Mucosa of stomach (tissue), 1 donor: ENCODE results near the gene TBC1D23.
A peak's percentile ranks its signal among the peaks of the same experiment; 100 is the strongest.
"Not testable (repeated sequence)": the region's sequence is repeated elsewhere in the genome, so short reads cannot be mapped to it uniquely, and the experiment has no call there.

Source experiments
- H3K27me3 ChIP-seq: one replicate; pipeline ENCODE4 v1.7.0; 2013; ENCODE audit warnings: mild to moderate bottlenecking, low read length; ENCODE audit not compliant: control insufficient read depth, insufficient read depth
- H3K36me3 ChIP-seq: one replicate; pipeline ENCODE4 v1.7.0; 2013; ENCODE audit warnings: low read length; ENCODE audit not compliant: control insufficient read depth, insufficient read depth
- H3K4me1 ChIP-seq: one replicate; pipeline ENCODE4 v1.7.0; 2013; ENCODE audit warnings: mild to moderate bottlenecking, low read length; ENCODE audit not compliant: control insufficient read depth, insufficient read depth
- H3K4me3 ChIP-seq: one replicate; pipeline ENCODE4 v1.7.0; 2013; ENCODE audit warnings: low read length
- H3K9ac ChIP-seq: one replicate; pipeline ENCODE4 v1.7.0; 2013; ENCODE audit warnings: mild to moderate bottlenecking, low read length, moderate library complexity
- H3K9me3 ChIP-seq: one replicate; pipeline ENCODE4 v1.7.0; 2013; ENCODE audit warnings: mild to moderate bottlenecking, low read length, moderate library complexity; ENCODE audit not compliant: control insufficient read depth
- donor health status: Pancreatic carcinoma.

The TBC1D23 gene

GRCh38 chr3:100260685-100261484 lies at the start of gene TBC1D23:
TSS of gene TBC1D23 (plus strand) at chr3:100260992. CDS start at chr3:100261019, 27 bp downstream.
- Histone ChIP-seq H3K4me3 (peak within 1 kb of the TSS; percentile 93), H3K9ac (peak within 1 kb of the TSS; percentile 99), H3K36me3 (no peaks in the 10 kb centered on the region), H3K4me1 (peaks cover 14% of the 10 kb centered on the region), H3K27me3 (no peaks in the 10 kb centered on the region), H3K9me3 (no peaks in the 10 kb centered on the region)

DNA sequence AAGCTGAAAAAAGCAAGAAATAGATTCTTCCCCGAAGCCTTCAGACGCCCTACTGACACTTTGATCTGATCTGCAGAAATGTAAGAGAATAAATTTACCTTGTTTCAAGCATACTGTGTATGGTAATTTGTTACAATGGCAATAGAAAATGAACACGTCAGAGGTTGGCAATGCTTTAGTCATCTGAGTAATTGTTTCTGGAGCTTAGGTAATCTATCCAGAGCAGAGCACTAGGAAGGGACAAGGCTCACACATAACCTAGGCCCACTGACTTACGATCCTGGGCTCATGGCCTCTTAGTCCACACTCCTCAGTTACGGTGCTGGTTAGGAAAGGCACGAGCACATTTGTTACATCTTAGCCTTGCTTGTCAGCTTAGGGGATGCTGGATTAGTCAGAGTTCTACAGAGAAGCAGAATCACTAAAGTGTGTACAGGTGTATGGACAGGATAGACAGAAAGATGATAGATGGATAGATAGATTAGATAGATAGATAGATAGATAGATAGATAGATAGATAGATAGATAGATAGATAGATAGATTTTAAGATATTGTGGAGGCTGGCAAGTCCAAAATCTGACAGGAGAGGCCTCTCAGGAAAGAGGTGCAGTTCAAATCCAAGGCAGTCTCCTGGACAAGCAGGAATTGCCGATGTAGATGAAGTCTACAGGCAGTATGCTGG lies 46.8 kb upstream of the TBC1D23 start:
- H3K36me3 ChIP-seq: no peaks in the 10 kb centered on the region
- H3K27me3 ChIP-seq: no peaks in the 10 kb centered on the region
- peaks cover 6% of the 10 kb centered on the region for H3K4me1 ChIP-seq
- H3K9me3 ChIP-seq: no peaks in the 10 kb centered on the region
- no peak overlapping the region for H3K4me3 ChIP-seq
- no peak overlapping the region for H3K9ac ChIP-seq

DNA sequence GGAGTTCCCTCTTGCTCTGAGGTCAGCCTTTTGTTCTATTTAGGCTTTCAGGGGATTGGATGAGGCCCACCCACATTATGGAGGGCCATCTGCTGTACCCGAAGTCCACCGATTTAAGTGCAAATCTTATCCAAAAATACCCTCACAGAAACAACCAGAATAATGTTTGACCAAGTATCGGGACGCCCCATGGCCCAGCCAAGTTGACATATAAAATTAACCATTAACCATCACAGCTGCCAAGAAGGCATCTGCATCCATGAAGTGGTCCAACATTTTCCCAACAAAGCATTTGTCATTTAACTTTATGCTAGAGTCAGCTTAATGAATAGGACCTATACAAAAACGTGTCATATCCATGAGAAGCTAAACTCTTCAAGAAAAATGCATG lies 46.2 kb upstream of the TBC1D23 start:
- Histone ChIP-seq H3K36me3 (no peaks in the 10 kb centered on the region), H3K4me3 (no peak overlapping the region), H3K27me3 (no peaks in the 10 kb centered on the region), H3K4me1 (peaks cover 6% of the 10 kb centered on the region), H3K9ac (no peak overlapping the region), H3K9me3 (no peaks in the 10 kb centered on the region)

- Histone ChIP-seq H3K36me3 (no peaks in the 10 kb centered on the region), H3K9me3 (no peaks in the 10 kb centered on the region), H3K9ac (no peak overlapping the region)
These were observed 44.1 kb upstream of the TBC1D23 start for GRCh38 chr3:100216713-100217112.

GRCh38 chr3:100221159-100221558 lies 39.6 kb upstream of the TBC1D23 start:
- Histone ChIP-seq H3K27me3 (no peaks in the 10 kb centered on the region), H3K9ac (no peak overlapping the region), H3K4me3 (no peak overlapping the region), H3K9me3 (no peaks in the 10 kb centered on the region), H3K4me1 (no peaks in the 10 kb centered on the region), H3K36me3 (no peaks in the 10 kb centered on the region)

More at GRCh38 chr3:100216713-100217112, 44.1 kb upstream of the TBC1D23 start:
- H3K27me3 ChIP-seq: no peaks in the 10 kb centered on the region
- H3K4me1 ChIP-seq: no peaks in the 10 kb centered on the region
- no peak overlapping the region for H3K4me3 ChIP-seq

GRCh38 chr3:100225193-100225592 lies 35.6 kb upstream of the TBC1D23 start:
- H3K4me3 ChIP-seq: no peak overlapping the region
- H3K4me1 ChIP-seq: no peaks in the 10 kb centered on the region
- no peaks in the 10 kb centered on the region for H3K36me3 ChIP-seq
- no peaks in the 10 kb centered on the region for H3K9me3 ChIP-seq
- no peaks in the 10 kb centered on the region for H3K27me3 ChIP-seq
- H3K9ac ChIP-seq: no peak overlapping the region

GRCh38 chr3:100225883-100226282 lies 34.9 kb upstream of the TBC1D23 start:
- Histone ChIP-seq H3K4me1 (no peaks in the 10 kb centered on the region), H3K27me3 (no peaks in the 10 kb centered on the region), H3K4me3 (no peak overlapping the region), H3K9me3 (no peaks in the 10 kb centered on the region), H3K36me3 (no peaks in the 10 kb centered on the region), H3K9ac (no peak overlapping the region)

GRCh38 chr3:100226712-100227429 lies 33.9 kb upstream of the TBC1D23 start:
- H3K4me1 ChIP-seq: no peaks in the 10 kb centered on the region
- H3K27me3 ChIP-seq: no peaks in the 10 kb centered on the region
- H3K9ac ChIP-seq: no peak overlapping the region
- no peaks in the 10 kb centered on the region for H3K9me3 ChIP-seq
- no peaks in the 10 kb centered on the region for H3K36me3 ChIP-seq
- H3K4me3 ChIP-seq: no peak overlapping the region

- Histone ChIP-seq H3K9me3 (no peaks in the 10 kb centered on the region), H3K9ac (no peak overlapping the region), H3K4me3 (no peak overlapping the region), H3K4me1 (no peaks in the 10 kb centered on the region), H3K27me3 (no peaks in the 10 kb centered on the region), H3K36me3 (no peaks in the 10 kb centered on the region)
These were observed 33.3 kb upstream of the TBC1D23 start for GRCh38 chr3:100227511-100227921.

DNA sequence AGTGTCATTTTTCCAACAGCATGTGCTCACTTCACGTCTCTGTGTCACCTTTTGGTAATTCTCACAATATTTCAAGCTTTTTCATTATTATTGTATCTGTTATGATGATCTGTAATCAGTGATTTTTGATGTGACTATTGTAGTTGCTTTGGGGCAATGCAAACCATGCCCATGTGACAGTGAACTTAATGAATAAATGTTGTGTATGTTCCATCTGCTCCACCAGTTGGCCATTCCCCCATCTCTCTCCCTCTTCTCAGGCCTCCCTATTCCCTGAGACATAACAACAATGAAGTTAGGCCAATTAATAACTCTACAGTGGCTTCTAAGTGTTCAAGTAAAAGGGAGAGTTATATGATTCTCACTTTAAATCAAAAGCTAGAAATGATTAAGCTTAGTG lies 32.5 kb upstream of the TBC1D23 start:
- Histone ChIP-seq H3K36me3 (no peaks in the 10 kb centered on the region), H3K27me3 (no peaks in the 10 kb centered on the region), H3K4me3 (no peak overlapping the region), H3K9me3 (no peaks in the 10 kb centered on the region), H3K4me1 (no peaks in the 10 kb centered on the region), H3K9ac (no peak overlapping the region)

- not testable (repeated sequence) for H3K36me3 ChIP-seq, H3K9ac ChIP-seq, H3K4me1 ChIP-seq, H3K27me3 ChIP-seq, H3K4me3 ChIP-seq, H3K9me3 ChIP-seq
These were observed 31.6 kb upstream of the TBC1D23 start for GRCh38 chr3:100229188-100229587.

GRCh38 chr3:100230710-100231109 lies 30.1 kb upstream of the TBC1D23 start:
- Histone ChIP-seq H3K9me3 (no peaks in the 10 kb centered on the region), H3K36me3 (no peaks in the 10 kb centered on the region), H3K27me3 (no peaks in the 10 kb centered on the region), H3K9ac (no peak overlapping the region), H3K4me1 (no peaks in the 10 kb centered on the region), H3K4me3 (no peak overlapping the region)
